ENCODE measurements around the gene DNAJC5.
"Not testable (repeated sequence)": the region's sequence is repeated elsewhere in the genome, so short reads cannot be mapped to it uniquely, and the experiment has no call there.

The DNAJC5 gene

DNA sequence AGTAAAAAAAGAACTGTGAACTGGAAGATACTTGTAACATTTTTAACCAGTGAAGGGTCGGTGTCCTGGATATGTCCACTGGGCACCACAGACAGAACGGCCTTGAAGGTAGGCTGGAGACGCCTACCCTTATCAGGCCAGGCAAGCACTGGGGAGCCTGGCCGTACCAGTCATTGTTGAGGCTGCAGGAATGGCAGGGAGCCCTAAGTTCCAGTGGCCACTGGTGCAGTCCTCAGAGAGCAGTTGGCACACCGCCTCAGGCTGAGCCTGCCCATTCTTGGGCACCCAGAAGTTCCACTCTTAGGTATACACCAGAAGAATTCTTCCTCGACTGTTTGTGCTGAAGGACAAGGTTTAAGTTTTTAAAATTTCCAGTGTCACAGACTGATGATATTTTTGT is 20.5 kb downstream of the DNAJC5 start:
- DNase-seq: no peak

DNA sequence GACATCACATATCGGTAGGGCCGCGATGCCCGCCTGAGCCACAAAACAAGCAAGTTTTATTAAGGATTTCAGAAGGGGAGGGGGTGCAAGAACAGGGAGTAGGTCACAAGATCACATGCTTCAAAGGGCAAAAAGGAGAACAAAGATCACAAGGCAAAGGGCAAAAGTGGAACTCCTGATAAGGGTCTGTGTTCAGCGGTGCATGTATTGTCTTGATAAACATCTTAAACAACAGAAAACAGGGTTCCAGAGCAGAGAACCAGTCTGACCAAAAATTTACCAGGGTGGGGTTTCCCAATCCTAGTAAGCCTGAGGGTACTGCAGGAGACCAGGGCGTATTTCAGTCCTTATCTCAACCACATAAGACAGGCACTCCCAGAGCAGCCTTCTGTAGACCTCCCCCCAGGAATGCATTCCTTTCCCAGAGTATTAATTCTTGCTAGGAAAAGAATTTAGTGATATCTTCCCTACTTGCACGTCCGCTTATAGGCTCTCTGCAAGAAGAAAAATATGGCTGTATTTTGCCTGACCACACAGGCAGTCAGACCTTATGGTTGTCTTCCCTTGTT is 21.5 kb downstream of the DNAJC5 start:
- DNase-seq: not testable (repeated sequence)

DNA sequence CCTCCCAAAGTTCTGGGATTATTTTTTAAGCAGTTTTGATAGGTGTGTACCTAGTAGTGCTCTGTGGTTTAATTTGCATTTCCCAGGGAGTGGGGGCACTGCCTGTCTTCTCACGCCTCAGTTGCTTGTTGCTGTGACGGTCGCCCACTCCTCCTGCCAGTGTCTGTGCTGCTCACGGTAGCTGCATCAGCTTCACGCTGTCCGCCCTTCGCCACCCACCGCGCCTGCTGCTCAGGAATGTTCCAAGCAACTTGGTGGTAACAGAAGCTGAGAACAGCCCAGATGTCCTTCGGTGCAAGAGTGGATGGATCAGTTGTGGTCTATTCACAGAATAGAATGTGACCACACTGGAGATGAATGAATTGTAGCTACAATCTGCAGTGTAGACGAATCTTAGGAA is 22.9 kb downstream of the DNAJC5 start:
- DNase-seq: no peak

DNA sequence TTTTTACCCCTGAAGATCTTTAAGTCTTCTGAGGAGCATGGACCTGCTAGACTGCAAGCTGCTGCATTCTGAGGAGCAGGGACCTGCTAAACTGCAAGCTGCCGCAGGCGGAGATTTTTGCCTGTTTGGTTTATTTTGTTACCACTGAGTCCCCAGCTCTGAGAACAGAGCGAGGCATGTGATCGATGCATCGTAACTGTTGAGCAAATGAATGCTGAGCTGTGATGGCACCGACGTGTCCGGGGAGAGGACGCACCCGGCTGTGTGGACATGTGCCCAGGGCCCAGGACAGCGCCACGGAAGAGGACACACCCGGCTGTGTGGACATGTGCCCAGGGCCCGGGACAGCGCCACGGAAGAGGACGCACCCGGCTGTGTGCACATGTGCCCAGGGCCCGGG is 24.2 kb downstream of the DNAJC5 start:
- DNase-seq: no peak

DNA sequence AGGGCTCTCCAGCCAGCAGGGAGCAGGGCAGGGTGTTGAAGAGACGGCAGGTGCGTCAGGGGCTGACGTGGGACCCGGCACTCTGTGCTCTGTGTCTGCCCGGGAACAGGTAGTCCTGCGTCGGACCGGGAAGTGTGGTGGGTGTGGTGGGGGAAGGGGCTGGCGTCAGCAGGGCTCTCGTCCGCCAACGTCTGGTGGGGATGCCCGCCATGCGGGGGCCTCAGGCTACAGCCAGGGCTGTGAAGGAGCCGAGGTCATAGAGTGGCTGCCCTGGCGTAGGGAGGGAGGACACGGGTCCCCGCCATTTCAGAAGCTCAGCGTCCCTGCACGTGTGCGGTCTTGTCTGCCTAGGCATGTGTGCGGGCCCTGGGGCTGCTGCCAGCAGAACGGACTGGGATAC is 25.3 kb downstream of the DNAJC5 start:
- DNase-seq: no peak

DNA sequence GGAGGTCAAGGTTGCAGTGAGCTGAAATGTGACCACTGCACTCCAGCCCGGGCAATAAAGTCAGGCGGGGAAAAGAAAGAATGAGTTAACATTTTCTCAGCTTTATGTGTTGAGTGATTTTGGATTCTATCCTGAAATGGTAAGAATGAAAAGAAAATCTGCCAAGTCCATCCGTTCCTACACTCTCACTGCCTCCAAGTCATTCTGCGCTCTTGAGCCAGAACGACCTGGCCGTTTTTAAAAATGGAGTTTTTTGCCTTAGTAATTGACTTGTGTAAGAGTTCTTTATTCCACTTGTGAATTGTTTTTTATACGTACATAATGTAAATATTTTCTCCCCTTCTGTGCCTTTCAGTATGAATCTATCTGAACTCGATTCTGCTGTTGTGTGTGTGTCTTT is 28.7 kb downstream of the DNAJC5 start:
- DNase-seq: no peak

DNA sequence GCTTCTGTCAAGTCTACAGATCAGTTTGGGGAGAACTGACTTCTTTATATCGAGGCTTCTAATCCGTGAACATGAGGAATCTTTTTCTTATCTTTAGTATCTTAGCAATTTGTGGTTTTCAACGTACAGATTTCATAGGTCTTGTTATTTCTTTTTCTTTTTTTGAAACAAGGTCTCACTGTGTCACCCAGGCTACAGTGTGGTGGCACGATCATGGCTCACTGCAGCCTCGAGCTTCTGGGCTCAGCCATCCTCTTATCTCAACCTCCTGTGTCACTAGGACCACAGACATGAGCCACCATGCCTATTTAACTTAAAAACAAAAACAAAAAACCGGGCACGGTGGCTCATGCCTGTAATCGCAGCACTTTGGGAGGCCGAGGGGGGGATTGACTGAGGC is 29.3 kb downstream of the DNAJC5 start:
- no peak for DNase-seq

DNA sequence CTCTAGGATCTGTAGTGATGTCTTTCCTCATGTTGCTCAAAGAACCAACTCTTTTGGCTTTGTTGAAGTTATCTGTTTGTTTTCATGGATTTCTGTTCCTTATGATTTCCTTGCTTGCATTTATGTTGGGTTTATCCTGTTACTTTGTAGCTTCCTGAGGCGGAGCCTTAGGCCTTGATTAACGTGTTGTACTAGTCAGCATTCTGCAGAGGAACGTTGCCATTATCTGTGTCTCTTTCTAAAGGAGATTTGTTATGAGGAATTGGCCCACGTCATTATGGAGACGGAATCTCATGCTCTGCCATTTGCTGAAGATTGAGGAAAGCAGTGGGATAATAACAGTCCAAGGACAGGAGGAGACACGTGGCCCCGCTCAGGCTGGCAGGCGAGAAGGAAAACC is 31.4 kb downstream of the DNAJC5 start:
- DNase-seq: no peak

DNA sequence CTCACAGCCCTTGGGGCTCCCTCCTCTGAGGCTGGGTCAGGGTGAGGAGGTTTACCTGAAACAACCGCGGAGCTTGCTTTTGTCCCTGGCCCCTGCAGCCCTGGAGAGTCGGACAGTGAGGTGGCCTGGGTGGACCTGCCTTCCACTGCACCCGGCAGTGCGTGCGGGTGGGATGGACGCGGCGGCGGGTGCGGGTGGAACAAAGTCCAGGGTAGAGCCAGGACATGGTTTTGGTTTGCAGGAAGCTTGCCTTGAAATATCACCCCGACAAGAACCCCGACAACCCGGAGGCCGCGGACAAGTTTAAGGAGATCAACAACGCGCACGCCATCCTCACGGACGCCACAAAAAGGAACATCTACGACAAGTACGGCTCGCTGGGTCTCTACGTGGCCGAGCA is 34.1 kb downstream of the DNAJC5 start:
- no peak for DNase-seq

DNA sequence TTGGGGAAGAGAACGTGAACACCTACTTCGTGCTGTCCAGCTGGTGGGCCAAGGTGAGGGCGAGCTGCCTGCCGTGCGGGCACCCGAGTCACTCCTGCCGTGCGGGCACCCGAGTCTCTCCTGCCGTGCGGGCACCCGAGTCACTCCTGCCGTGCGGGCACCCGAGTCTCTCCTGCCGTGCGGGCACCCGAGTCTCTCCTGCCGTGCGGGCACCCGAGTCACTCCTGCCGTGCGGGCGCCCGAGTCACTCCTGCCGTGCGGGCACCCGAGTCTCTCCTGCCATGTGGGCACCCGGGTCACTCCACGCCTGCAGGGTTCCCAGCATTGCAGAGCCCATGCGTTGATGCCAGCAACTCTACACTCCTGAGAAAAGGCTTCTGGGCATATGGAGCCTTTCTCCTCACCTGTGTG is 34.6 kb downstream of the DNAJC5 start:
- DNase-seq: not testable (repeated sequence)

DNA sequence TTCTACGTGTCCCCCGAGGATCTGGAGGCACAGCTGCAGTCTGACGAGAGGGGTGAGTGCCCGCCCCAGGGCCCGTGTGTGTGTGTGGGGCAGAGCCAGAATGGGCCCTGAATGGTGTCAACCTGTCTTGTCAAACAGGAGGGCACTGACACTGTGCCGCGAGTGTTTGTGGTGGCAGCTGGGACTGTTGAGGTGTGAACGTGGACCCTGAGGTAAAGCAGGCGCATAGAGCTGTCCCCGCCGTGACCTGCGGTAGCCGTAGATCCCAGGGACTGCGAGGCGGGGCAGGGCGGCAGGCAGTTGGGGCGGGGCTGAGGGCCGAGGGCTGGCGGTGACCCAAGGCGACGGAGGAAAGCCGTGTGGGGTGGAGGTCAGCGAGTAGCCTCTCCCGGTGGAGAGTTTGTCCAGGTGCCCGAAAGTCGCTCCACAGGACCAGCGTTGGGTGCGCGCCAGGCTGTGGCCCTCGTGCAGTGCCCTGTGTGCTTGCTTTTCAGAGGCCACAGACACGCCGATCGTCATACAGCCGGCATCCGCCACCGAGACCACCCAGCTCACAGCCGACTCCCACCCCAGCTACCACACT is 36.1 kb downstream of the DNAJC5 start:
- DNase-seq: no peak

DNA sequence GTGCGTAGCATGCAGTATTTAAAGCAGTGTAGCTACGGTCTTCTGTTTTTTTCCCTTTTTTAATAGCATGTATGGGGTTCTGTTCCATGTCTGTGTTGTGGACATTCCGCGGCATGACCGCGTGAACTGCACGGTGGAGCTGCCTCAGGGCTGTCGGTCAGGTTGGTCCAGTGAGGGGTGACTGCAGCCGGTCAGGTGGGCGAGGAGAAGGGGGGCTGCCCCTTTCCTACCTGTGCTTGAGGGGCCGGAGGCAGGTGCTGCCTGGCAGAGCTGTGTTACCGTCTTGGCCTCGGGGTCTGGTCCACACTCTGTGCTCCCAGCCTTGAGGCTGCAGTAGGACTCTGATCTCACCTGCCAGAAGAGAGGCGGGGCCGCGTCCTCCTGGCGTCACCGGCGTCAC is 36.8 kb downstream of the DNAJC5 start:
- no peak for DNase-seq

DNA sequence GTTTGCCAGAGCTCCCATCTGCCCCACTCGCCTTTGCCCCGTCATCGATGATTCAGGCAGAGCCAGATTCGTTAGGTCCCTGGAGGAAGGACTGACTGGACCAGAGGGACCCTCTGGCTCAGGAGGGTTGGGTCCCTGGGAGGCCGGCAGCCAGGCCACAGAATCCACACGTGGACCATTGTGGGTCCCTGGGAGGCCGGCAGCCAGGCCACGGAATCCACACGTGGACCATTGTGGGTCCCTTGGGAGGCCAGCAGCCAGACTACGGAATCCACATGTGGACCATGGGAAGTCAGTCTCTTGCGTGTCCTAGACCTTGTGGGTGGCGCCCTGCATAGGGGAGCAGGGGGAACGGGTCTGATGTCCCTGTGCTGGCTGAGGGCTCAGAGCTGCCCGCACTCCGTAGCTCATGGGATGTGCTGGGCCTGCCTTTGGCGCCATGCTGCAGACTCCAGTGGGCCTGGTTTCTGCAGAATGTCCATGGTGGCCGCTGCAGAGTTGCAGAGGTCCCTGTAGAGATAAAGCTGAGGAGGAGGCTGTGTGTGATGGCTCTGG is 37.8 kb downstream of the DNAJC5 start:
- DNase-seq: no peak

DNA sequence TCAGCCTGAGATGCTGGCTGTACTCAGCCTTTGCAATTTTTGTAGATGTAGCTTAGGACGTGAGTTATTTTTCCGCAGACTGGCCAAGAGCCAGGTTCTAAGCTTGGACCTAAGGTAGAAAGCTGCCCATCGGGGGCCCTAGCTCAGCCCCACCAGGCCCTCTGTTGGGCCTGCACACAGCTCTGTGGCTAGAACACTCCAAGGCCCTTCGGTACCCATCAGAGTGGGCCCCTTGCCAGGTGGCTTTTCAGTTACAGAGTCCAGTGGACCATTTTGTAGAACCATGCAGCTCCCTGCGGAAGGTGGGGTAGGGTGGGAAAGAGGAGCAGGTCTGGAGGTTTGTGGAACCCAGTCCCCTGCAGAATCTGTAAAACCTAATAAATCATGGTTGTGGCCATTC is 38.7 kb downstream of the DNAJC5 start:
- no peak for DNase-seq

DNA sequence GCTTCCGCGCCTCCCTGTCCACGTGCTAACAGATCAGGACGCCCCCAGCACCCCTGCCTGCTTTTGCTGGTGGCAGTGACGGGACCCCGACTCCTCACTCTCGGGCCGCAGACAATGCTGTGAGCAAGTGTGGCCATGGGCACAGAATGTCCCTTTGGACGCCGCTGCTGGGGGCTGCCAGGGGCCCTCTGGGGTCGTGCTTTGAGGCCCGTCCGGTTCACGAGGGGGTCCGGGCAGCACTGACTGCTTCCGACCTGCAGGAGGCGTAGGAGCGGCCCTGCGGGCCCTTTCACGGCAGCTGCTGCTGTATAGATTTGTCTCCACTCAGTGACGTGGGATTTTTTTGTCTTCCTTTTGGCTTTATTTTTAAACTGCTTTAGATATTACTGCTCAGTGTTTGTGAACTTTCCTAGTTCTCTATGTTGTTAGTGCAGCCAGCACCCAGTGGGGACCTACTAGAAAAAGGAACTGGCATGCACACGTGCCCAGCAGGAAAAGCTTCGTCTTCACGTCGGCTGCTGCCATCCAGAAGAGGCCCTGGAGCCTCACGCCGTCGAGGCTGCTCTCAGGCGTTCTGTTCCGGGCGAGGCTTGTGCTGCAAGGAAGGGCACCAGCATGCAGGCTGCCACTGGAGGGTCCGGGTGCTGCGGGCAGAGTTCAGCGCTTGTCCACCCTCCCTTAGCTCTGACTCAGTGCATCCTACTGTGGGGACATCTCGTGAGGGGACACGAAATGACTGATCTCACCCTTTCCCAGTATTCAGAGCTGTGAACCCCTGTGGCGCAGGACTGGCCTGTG is 39.5 kb downstream of the DNAJC5 start:
- DNase-seq: no peak

DNA sequence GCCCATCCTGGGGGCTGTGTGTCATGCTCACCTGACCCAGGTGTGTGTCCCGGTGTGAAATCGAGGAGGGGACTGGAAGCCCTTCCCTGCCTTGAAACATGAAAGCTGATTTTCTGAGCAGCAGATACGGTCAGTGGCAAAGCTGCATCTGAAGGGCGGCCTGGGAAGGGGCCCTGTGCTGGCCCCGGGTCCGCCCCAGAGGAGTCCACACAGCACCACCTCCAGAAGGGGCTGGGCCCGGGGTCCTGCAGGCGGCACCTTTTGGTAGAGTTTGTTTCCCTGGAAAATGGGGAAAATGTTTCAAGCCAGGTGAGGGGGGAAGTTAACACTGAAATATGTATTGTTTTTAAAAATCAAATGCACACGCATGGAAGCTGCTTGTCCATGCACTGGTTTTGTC is 40.5 kb downstream of the DNAJC5 start:
- no peak for DNase-seq

DNA sequence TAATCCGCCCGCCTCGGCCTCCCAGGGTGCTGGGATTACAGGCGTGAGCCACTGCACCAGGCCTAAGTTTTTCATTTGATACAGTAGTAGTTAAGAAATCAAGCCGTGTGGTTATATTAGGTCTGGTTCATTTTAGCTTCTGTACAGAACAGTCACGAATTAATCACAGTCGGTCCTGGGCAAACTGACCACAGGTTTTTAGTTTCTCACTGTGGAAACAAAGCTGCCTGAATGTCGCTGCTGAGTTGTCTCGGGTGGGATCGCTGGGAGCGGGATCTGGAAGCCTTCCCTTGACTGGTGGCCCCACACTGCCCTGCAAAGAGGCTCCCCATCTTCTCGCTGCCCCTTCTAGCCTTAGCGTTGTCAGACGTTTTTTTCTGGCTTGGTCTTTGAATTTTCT is 42.7 kb downstream of the DNAJC5 start:
- no peak for DNase-seq

DNA sequence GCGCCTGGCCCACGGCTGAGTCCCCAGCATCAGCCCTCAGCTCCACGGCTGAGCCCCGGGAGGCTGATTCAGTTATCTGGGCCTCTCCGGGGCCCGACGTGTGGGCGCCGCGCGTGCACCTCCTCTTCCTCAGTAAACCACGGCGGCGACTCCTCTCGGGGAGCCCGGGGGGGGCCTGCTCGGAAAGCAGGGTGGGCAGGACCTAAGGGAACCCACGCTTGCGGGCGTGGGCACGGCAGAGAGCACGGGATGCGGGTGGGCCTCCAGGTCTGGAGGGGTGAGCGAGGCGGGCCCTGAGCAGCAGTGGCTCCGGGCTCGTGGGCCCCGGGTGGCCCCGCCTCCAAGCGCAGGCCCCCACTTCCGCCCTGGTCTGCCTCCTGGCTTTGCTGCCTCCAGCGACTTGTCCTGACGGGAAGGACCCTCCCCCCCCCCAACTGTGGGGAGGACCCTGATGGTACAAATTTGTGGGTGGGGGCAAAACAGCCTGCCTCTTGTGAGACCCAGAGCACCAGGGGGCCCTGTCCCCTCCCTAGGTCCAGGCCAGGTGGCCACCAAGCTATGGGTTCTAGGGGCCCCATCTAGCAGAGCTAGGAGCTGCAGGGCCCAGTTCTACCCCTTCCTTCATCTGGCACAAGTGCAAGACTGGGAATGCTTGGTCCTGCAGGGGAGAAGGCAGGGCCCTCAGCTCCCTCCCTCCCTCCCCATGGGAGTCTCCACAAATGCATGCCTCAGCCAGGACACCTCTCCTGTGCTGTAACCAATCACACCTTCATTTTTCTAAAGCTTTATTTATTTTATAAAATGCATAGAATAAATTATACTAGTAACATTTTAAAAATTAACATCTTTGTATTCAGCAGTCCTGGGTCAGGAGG is 44.4 kb downstream of the DNAJC5 start:
- no peak for DNase-seq

DNA sequence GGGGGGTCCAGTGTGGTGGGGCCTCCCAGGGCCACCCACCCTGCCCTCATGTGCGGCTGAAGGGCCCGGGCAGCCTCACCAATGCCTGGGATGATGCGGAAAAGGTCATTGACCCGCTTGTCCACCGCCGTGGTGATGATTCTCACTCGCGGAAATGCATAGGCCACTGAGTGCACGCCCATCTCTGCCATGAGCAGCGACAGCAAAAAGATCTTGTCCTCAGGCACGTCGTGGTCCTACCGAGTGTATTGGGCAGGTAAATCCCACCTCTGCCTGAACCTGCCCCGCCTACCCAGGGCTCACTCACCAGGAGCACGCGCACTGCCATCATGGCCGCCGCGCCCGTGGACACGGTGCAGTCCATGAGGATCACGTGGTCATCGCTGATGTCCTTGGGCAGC is 45.1 kb downstream of the DNAJC5 start:
- DNase-seq: no peak

DNA sequence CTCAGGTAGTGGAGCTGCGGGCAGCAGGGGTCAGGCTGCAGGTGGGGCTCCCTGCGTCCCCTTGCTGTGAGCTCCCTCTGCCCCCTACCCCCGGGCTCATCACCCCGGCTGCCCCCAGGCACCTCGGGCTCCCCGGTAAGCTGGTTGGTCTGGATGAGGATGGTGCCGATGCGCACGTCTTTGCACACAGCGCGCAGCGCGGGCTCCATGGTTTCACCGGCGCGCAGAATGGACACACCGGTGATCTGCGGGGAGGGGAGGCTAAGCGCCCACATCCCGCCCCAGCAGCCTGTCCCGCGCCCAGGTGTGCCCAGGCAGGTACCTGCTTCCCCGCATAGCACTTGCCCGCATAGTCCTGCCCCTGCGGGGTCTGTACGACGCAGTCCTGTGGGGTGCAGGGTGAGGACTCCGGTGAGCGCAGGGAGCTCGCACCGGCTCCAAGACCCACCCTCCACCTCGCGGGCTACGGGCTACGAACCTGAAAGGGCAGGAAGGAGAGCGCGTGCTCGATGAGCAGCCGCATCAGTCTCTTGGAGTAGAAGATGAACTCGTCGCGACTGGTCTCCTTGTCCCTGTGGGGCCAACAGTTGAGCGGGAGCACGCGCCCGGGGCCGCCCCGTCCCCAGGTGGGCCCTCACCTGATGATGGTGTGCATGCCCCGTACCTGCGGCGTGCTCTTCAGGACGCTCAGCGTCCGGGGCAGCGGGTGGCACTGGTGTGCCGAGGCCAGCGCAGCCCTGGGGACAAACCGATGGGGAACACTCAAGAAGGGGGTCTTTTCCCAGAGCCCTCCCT is 45.7 kb downstream of the DNAJC5 start:
- DNase-seq: no peak

DNA sequence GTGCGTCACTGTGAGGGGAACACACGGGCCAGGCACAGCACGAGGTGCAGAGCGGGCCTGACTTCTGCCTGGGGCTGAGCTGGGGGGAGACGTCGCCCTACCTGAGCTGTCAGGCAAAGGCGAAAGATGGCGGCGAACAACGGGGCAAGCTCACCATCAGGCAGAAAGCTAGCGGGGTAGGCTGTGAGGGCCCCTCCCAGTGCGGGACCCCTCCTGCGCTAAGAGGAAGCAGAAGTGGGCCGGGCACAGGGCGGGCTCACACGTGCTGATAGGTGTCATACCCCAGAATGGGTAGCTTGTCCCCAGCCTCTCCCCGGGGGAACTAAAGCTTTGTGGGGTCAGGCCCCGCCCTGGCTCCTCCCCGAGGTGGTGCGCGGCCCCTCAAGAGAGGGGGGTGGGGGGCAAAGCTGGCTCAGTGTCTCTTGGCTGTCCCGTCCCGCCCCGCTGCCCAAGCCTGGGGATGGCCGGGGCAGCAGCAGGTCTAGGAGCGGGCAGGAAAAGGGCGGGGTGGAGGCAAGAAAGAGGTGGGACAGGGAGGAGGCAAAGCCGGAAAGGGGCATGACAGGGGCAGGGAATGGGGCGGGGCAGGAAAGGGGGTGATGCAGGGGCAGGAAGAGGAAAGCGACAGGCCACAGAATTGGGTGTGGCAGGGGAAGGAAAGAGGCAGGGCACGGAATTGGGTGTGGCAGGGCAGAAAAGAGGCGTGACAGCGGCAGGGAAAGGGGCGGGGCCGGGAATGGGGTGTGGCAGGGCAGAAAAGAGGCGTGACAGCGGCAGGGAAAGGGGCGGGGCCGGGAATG is 46.6 kb downstream of the DNAJC5 start:
- peak; percentile 82 for DNase-seq

Data from activated CD8-positive, alpha-beta memory T cell treated with anti-CD3 and anti-CD28 coated beads, Interleukin-2, amount 50 U/mL, for 48 hours (primary cell).